GM21529 (cell line): ENCODE measurements around the gene LARP1.
A peak's percentile ranks its signal among the peaks of the same experiment; 100 is the strongest.

Experiments
- ATAC-seq: cut with Tn5 transposase; IDR thresholded peaks from one replicate; pipeline ENCODE4 v1.9.1; 2021; ENCODE audit not compliant: unreplicated experiment

The LARP1 gene

GRCh38 chr5:154788212-154788611, 33.0 kb downstream of the LARP1 start:
- ATAC-seq = no peak

- ATAC-seq = peak; percentile 86
Observed at GRCh38 chr5:154791535-154791934, 36.4 kb downstream of the LARP1 start.

GRCh38 chr5:154793599-154794524, 38.7 kb downstream of the LARP1 start:
- ATAC-seq = no peak

- ATAC-seq = no peak
Observed at GRCh38 chr5:154794525-154795234, 39.5 kb downstream of the LARP1 start.

- no peak for ATAC-seq
Observed at GRCh38 chr5:154795235-154795596, 40.0 kb downstream of the LARP1 start.

GRCh38 chr5:154797762-154798161, 42.6 kb downstream of the LARP1 start:
- no peak for ATAC-seq

- ATAC-seq = no peak
Observed at GRCh38 chr5:154800582-154800981, 45.4 kb downstream of the LARP1 start.

GRCh38 chr5:154801083-154801482, 45.9 kb downstream of the LARP1 start:
- no peak for ATAC-seq

- no peak for ATAC-seq
Observed at GRCh38 chr5:154802050-154802449, 46.9 kb downstream of the LARP1 start.

- no peak for ATAC-seq
Observed at GRCh38 chr5:154806176-154806575, 51.0 kb downstream of the LARP1 start.

- ATAC-seq = no peak
Observed at GRCh38 chr5:154811239-154811638, 56.1 kb downstream of the LARP1 start.

- peak; percentile 69 for ATAC-seq
Observed at GRCh38 chr5:154811653-154812465, 56.7 kb downstream of the LARP1 start.

- no peak for ATAC-seq
Observed at GRCh38 chr5:154813158-154813557, 58.0 kb downstream of the LARP1 start.

- ATAC-seq = no peak
Observed at GRCh38 chr5:154813736-154814135, 58.6 kb downstream of the LARP1 start.

GRCh38 chr5:154815025-154815424, 59.8 kb downstream of the LARP1 start:
- ATAC-seq = no peak

GRCh38 chr5:154815684-154816247, 60.6 kb downstream of the LARP1 start:
- ATAC-seq = no peak

- no peak for ATAC-seq
Observed at GRCh38 chr5:154816891-154817492, 61.8 kb downstream of the LARP1 start.

- no peak for ATAC-seq
Observed at GRCh38 chr5:154817815-154818214, 62.6 kb downstream of the LARP1 start.

GRCh38 chr5:154818471-154819116, 63.4 kb downstream of the LARP1 start:
- no peak for ATAC-seq

GRCh38 chr5:154819546-154819945, 64.4 kb downstream of the LARP1 start:
- ATAC-seq = no peak
